Measurements from ENCODE around the gene GRAP.
"Not testable (repeated sequence)": the region's sequence is repeated elsewhere in the genome, so short reads cannot be mapped to it uniquely, and the experiment has no call there.

GRAP gene

GRCh38 chr17:19024101-19025078 lies 22.4 kb downstream of the GRAP start:
- DNase-seq (ENCODE audit: low read depth) = no peak
- H3K4me3 ChIP-seq (ENCODE audit: control insufficient read depth, low read depth, low read length) = no peak overlapping the region
- no peak for TF ChIP-seq CTCF (IDR thresholded peaks at IDR 0.05; ENCODE audit: control insufficient read depth, insufficient read depth, low read depth, low read length, missing control alignments)

- no peak for TF ChIP-seq CTCF (IDR thresholded peaks at IDR 0.05; ENCODE audit: control insufficient read depth, insufficient read depth, low read depth, low read length, missing control alignments)
- no peak for DNase-seq (ENCODE audit: low read depth)
- no peak overlapping the region for H3K4me3 ChIP-seq (ENCODE audit: control insufficient read depth, low read depth, low read length)
Observed at GRCh38 chr17:19023209-19023999, 23.4 kb downstream of the GRAP start.

GRCh38 chr17:19022747-19023146 lies 24.0 kb downstream of the GRAP start:
- DNase-seq (ENCODE audit: low read depth) = no peak
- no peak for TF ChIP-seq CTCF (IDR thresholded peaks at IDR 0.05; ENCODE audit: control insufficient read depth, insufficient read depth, low read depth, low read length, missing control alignments)

GRCh38 chr17:19022128-19022527 lies 24.6 kb downstream of the GRAP start:
- no peak for DNase-seq (ENCODE audit: low read depth)
- H3K4me3 ChIP-seq (ENCODE audit: control insufficient read depth, low read depth, low read length) = no peak overlapping the region
- no peak for TF ChIP-seq CTCF (IDR thresholded peaks at IDR 0.05; ENCODE audit: control insufficient read depth, insufficient read depth, low read depth, low read length, missing control alignments)

More at GRCh38 chr17:19022747-19023146, 24.0 kb downstream of the GRAP start:
- no peak overlapping the region for H3K4me3 ChIP-seq (ENCODE audit: control insufficient read depth, low read depth, low read length)

GRCh38 chr17:19021622-19022083 lies 25.1 kb downstream of the GRAP start:
- H3K4me3 ChIP-seq (ENCODE audit: control insufficient read depth, low read depth, low read length) = no peak overlapping the region
- TF ChIP-seq CTCF (IDR thresholded peaks at IDR 0.05; ENCODE audit: control insufficient read depth, insufficient read depth, low read depth, low read length, missing control alignments) = no peak
- DNase-seq (ENCODE audit: low read depth) = no peak

- not testable (repeated sequence) for H3K4me3 ChIP-seq (ENCODE audit: control insufficient read depth, low read depth, low read length); DNase-seq (ENCODE audit: low read depth)
Observed at GRCh38 chr17:19021011-19021621, 25.6 kb downstream of the GRAP start.
